GM12878 (cell line): Measurements from ENCODE around the gene NKAIN2. TPM values are rescaled to one million over a fixed set of nuclear protein-coding genes. Genes with fewer than 3 reads are reported as not detected.

Source experiments
- CHD2 ChIP-seq: IDR thresholded peaks from 2 replicates; pipeline ENCODE4 v1.6.1; 2011; ENCODE audit warnings: low read depth, low read length, improper control_type of control experiment, borderline replicate concordance
- E2F8 ChIP-seq: fragments of 450-650 bp; IDR thresholded peaks from 2 replicates; pipeline ENCODE4 v1.6.1; 2018; ENCODE audit warnings: mild to moderate bottlenecking, low read depth, moderate library complexity; ENCODE audit not compliant: partially characterized antibody
- EGR1 ChIP-seq, 2 experiments: IDR thresholded peaks; 1 replicate in 1 of 2; 2 replicates in 1 of 2; pipeline ENCODE4 v1.6.1; 2011 to 2012; ENCODE audit warnings: low read depth in 2 of 2, low read length in 2 of 2, borderline replicate concordance in 1 of 2, mild to moderate bottlenecking in 1 of 2, moderate library complexity in 1 of 2
- EZH2 ChIP-seq: IDR thresholded peaks from 2 replicates; pipeline ENCODE4 v1.6.1; 2012; ENCODE audit warnings: low read depth, mild to moderate bottlenecking, control low read depth, inconsistent platforms, low read length, borderline replicate concordance; ENCODE audit not compliant: control insufficient read depth
- FOS ChIP-seq: IDR thresholded peaks from 3 replicates; pipeline ENCODE4 v1.6.1; 2011; ENCODE audit warnings: borderline replicate concordance; ENCODE audit not compliant: insufficient read length; ENCODE audit errors: extremely low read depth
- FOXK2 ChIP-seq: fragments of 450-650 bp; IDR thresholded peaks from 2 replicates; pipeline ENCODE4 v1.6.1; 2017; ENCODE audit warnings: mild to moderate bottlenecking, moderate library complexity
- GATAD2B ChIP-seq: fragments of 450-650 bp; conservative IDR thresholded peaks from 2 replicates; pipeline ENCODE4 v1.6.1; 2017; ENCODE audit warnings: low read depth, mild to moderate bottlenecking, moderate library complexity
- HCFC1 ChIP-seq: fragments of 150-350 bp; IDR thresholded peaks from 2 replicates; pipeline ENCODE4 v1.6.1; 2014; ENCODE audit warnings: low read length
- JUND ChIP-seq: IDR thresholded peaks from 2 replicates; pipeline ENCODE4 v1.6.1; 2012; ENCODE audit warnings: low read depth, mild to moderate bottlenecking, low read length, improper control_type of control experiment, moderate library complexity
- POU2F2 ChIP-seq: IDR thresholded peaks from 3 replicates; pipeline ENCODE4 v1.6.1; 2011; ENCODE audit warnings: low read depth, mild to moderate bottlenecking, low read length, borderline replicate concordance
- SIN3A ChIP-seq: IDR thresholded peaks from 2 replicates; pipeline ENCODE4 v1.6.1; 2012; ENCODE audit warnings: low read depth, low read length, improper control_type of control experiment
- SMC3 ChIP-seq: IDR thresholded peaks from 2 replicates; pipeline ENCODE4 v1.6.1; 2011; ENCODE audit warnings: low read length, improper control_type of control experiment, borderline replicate concordance
- SREBF1 ChIP-seq: IDR thresholded peaks from 2 replicates; pipeline ENCODE4 v1.6.1; 2012; ENCODE audit warnings: mild to moderate bottlenecking, low read length
- SREBF2 ChIP-seq: IDR thresholded peaks from 2 replicates; pipeline ENCODE4 v1.6.1; 2012; ENCODE audit warnings: mild to moderate bottlenecking, low read length
- TCF12 ChIP-seq: IDR thresholded peaks from 2 replicates; pipeline ENCODE4 v1.6.1; 2011; ENCODE audit warnings: low read depth, mild to moderate bottlenecking, low read length
- ZBTB11 ChIP-seq: fragments of 450-650 bp; formaldehyde crosslinking; IDR thresholded peaks from 2 replicates; pipeline ENCODE4 v1.5.0; 2022; ENCODE audit warnings: mild to moderate bottlenecking, missing genetic modification characterization
- ZZZ3 ChIP-seq: IDR thresholded peaks from 2 replicates; pipeline ENCODE4 v1.6.1; 2011; ENCODE audit warnings: low read depth; ENCODE audit not compliant: control insufficient read depth, insufficient read length
- polyA plus RNA-seq, 11 experiments: library from polyadenylated mRNA; depleted of rRNA in 4 of 11; unstranded in 6 of 11; stranded (reverse) in 5 of 11; fragments of >200 nt; fragmentation: Nextera tagmentation in 4 of 11; fragmentation: Illumina TruSeq in 1 of 11; extraction: Ambion mirVana in 4 of 11; extraction: Trizol in 1 of 11; gene quantifications; 1 replicate in 1 of 11; 2 replicates in 10 of 11; pipeline versions ENCODE4 v1.2.1 to v1.2.3, GENCODE V29; 2011 to 2016; ENCODE audit warnings: inconsistent platforms in 2 of 11, missing spikeins in 2 of 11, low read depth in 1 of 11
- total RNA-seq, 4 experiments: library from RNA; depleted of rRNA in 3 of 4; stranded (reverse); fragments of >200 nt in 3 of 4; fragmentation: Illumina TruSeq in 1 of 4; extraction: Trizol in 1 of 4; gene quantifications; 2 replicates each; pipeline versions ENCODE4 v1.2.1 to v1.2.3, GENCODE V29; 2013 to 2021
- TF ChIP-seq, protein P1 (sequence below): fragments of 450-650 bp; IDR thresholded peaks from 2 replicates; pipeline ENCODE4 v1.6.1; 2017; ENCODE audit warnings: mild to moderate bottlenecking, moderate library complexity
- TF ChIP-seq, protein P2 (sequence below): IDR thresholded peaks from 2 replicates; pipeline ENCODE4 v1.6.1; 2012; ENCODE audit warnings: low read depth, low read length, improper control_type of control experiment

The NKAIN2 gene
- total and polyA plus RNA-seq, 10 of the 15 experiments (the other 5 are each of a cell fraction or from before 2014, with no cell fraction given), result not detected

DNA sequence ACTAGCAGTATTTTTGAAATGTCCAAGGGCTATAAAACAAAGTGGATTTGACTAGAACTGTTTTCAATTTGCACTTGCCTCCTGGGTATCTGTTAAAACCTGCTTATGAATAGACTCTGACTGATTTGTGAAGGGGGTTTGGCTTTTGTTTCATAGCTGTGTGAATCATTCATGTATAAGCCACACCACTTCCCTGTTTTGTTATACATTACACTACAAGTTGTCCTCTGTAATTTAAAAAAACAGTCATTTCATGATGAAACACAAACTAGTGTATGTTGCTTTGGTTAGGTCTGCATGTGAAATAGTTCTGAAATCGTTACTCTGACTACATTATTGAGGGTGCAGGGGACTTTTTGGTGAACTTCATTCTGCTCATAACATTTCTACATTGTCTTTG, 121.7 kb downstream of the NKAIN2 start (continued):
- TF ChIP-seq GATAD2B (no peak), HCFC1 (no peak), SREBF1 (peak; percentile 34; the same call in 1 of the 2 replicates), EGR1 (IDR thresholded peaks at IDR 0.05; ENCODE audit: borderline replicate concordance in 1 of 2, low read depth in 2 of 2, low read length in 2 of 2) (no peak), E2F8 (no peak), SMC3 (no peak), SIN3A (no peak), SREBF2 (no peak), CHD2 (0 out of 2 replicates have a peak, but pooled peaks have one; percentile 25), POU2F2 (no peak), JUND (0 out of 2 replicates have a peak, but pooled peaks have one; percentile 11), FOS (no peak), ZZZ3 (no peak), FOXK2 (no peak), ZBTB11 (CRISPR knock-in tag) (no peak), TCF12 (no peak), EZH2 (no peak)
- TF ChIP-seq, protein P1, sequence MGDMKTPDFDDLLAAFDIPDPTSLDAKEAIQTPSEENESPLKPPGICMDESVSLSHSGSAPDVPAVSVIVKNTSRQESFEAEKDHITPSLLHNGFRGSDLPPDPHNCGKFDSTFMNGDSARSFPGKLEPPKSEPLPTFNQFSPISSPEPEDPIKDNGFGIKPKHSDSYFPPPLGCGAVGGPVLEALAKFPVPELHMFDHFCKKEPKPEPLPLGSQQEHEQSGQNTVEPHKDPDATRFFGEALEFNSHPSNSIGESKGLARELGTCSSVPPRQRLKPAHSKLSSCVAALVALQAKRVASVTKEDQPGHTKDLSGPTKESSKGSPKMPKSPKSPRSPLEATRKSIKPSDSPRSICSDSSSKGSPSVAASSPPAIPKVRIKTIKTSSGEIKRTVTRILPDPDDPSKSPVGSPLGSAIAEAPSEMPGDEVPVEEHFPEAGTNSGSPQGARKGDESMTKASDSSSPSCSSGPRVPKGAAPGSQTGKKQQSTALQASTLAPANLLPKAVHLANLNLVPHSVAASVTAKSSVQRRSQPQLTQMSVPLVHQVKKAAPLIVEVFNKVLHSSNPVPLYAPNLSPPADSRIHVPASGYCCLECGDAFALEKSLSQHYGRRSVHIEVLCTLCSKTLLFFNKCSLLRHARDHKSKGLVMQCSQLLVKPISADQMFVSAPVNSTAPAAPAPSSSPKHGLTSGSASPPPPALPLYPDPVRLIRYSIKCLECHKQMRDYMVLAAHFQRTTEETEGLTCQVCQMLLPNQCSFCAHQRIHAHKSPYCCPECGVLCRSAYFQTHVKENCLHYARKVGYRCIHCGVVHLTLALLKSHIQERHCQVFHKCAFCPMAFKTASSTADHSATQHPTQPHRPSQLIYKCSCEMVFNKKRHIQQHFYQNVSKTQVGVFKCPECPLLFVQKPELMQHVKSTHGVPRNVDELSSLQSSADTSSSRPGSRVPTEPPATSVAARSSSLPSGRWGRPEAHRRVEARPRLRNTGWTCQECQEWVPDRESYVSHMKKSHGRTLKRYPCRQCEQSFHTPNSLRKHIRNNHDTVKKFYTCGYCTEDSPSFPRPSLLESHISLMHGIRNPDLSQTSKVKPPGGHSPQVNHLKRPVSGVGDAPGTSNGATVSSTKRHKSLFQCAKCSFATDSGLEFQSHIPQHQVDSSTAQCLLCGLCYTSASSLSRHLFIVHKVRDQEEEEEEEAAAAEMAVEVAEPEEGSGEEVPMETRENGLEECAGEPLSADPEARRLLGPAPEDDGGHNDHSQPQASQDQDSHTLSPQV, result no peak
- TF ChIP-seq, protein P2, sequence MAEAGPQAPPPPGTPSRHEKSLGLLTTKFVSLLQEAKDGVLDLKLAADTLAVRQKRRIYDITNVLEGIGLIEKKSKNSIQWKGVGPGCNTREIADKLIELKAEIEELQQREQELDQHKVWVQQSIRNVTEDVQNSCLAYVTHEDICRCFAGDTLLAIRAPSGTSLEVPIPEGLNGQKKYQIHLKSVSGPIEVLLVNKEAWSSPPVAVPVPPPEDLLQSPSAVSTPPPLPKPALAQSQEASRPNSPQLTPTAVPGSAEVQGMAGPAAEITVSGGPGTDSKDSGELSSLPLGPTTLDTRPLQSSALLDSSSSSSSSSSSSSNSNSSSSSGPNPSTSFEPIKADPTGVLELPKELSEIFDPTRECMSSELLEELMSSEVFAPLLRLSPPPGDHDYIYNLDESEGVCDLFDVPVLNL, result no peak
